Stimulated activated CD4-positive, alpha-beta T cell treated with anti-CD3 and anti-CD28 coated beads, Interleukin-15, amount 100 ng/mL, for 48 hours (primary cell): Measurements from ENCODE around the gene DCAKD.
A peak's percentile ranks its signal among the peaks of the same experiment; 100 is the strongest.
"Not testable (repeated sequence)": the region's sequence is repeated elsewhere in the genome, so short reads cannot be mapped to it uniquely, and the experiment has no call there.

ENCODE experiments used
- DNase-seq, 2 donors: peaks; one replicate each; pipeline ENCODE4 v3.0.0-alpha.2; 2020; ENCODE audit warnings: low read depth in 2 of 2

Gene DCAKD

GRCh38 chr17:45063198-45063597, 11.8 kb upstream of the DCAKD start:
- no peak for DNase-seq

- DNase-seq = no peak
Measured at GRCh38 chr17:45061606-45062205, 10.3 kb upstream of the DCAKD start.

- peak; percentile 93 to 97 for DNase-seq
Measured at GRCh38 chr17:45060797-45061605, 9.6 kb upstream of the DCAKD start, which contains the start of gene NMT1. Gene NMT1 (plus strand): TSS chr17:45061317. CDS start chr17:45061330, 13 bp downstream.

GRCh38 chr17:45060382-45060796, 9.0 kb upstream of the DCAKD start:
- DNase-seq = no peak

GRCh38 chr17:45052052-45052772, 780 bp upstream of the DCAKD start:
- peak; percentile 27 to 36 for DNase-seq

GRCh38 chr17:45051720-45052051, 254 bp upstream of the DCAKD start:
- DNase-seq = not testable (repeated sequence)

GRCh38 chr17:45050481-45051059, 862 bp downstream of the DCAKD start:
- DNase-seq = peak in 1 of 2 donors; percentile 31

- DNase-seq = no peak
Measured at GRCh38 chr17:45048795-45049563, 2.5 kb downstream of the DCAKD start.

- DNase-seq = no peak
Measured at GRCh38 chr17:45046537-45047125, 4.8 kb downstream of the DCAKD start.

GRCh38 chr17:45043813-45044540, 7.5 kb downstream of the DCAKD start:
- DNase-seq = no peak

GRCh38 chr17:45042346-45043120, 8.9 kb downstream of the DCAKD start:
- DNase-seq = no peak

GRCh38 chr17:45040459-45040858, 11.0 kb downstream of the DCAKD start:
- no peak for DNase-seq

GRCh38 chr17:45038728-45039634, 12.5 kb downstream of the DCAKD start:
- DNase-seq = no peak

GRCh38 chr17:45036691-45037090, 14.7 kb downstream of the DCAKD start:
- DNase-seq = no peak

- no peak for DNase-seq
Measured at GRCh38 chr17:45035848-45036247, 15.6 kb downstream of the DCAKD start.

GRCh38 chr17:45034599-45034998, 16.8 kb downstream of the DCAKD start:
- no peak for DNase-seq

GRCh38 chr17:45032174-45032541, 19.3 kb downstream of the DCAKD start:
- DNase-seq = no peak
